T47D (cell line): ENCODE results near the gene DMP1.

Experiments
- DNase-seq, 2 experiments: peaks; one replicate each; pipeline versions ENCODE4 v3.0.0 to v3.0.0-alpha.2; 2011 to 2012; ENCODE audit warnings: low read depth in 1 of 2, low spot score in 1 of 2
- JUND ChIP-seq: IDR thresholded peaks from 2 replicates; pipeline ENCODE4 v1.6.1; 2012; ENCODE audit warnings: low read depth
- in situ Hi-C: cut with HindIII; loops from 2 replicates; pipeline ENCODE4 v1.10.0; 2016; ENCODE audit warnings: low sequenced_read_pairs, low pct_unique_long_range_greater_than_20kb

DMP1 gene

GRCh38 chr4:87697945-87698344 lies 47.9 kb downstream of the DMP1 start:
- TF ChIP-seq JUND = no peak
- in situ Hi-C loops = loop anchor here (25.0 kb wide), 1 partner anchor 139 kb away; the partner anchor contains the start of gene MEPE
- no peak for DNase-seq

- no peak for DNase-seq
- in situ Hi-C loops = loop anchor here (25.0 kb wide), 1 partner anchor 139 kb away; the partner anchor contains the start of gene MEPE
- no peak for TF ChIP-seq JUND
Measured at GRCh38 chr4:87698394-87698793, 48.3 kb downstream of the DMP1 start.

GRCh38 chr4:87704001-87704400 lies 53.9 kb downstream of the DMP1 start:
- in situ Hi-C loops = no loop called here
- TF ChIP-seq JUND = no peak

GRCh38 chr4:87707279-87707918 lies 57.3 kb downstream of the DMP1 start:
- no peak for TF ChIP-seq JUND
- DNase-seq = no peak
- in situ Hi-C loops = no loop called here

More at GRCh38 chr4:87704001-87704400, 53.9 kb downstream of the DMP1 start:
- DNase-seq = no peak
